ENCODE results near the gene FRRS1.

FRRS1 gene

GRCh38 chr1:99738858-99739465, 27.5 kb downstream of the FRRS1 start:
- DNase-seq (ENCODE audit: low spot score): no peak
- in situ Hi-C loops (cut with MboI; ENCODE audit: low sequenced_read_pairs, unreplicated experiment): no loop called here
- TF ChIP-seq CTCF (IDR thresholded peaks at IDR 0.05; ENCODE audit: borderline replicate concordance, control extremely low read depth, extremely low read depth, insufficient read depth, missing control alignments): no peak

GRCh38 chr1:99737016-99737415, 29.4 kb downstream of the FRRS1 start:
- in situ Hi-C loops (cut with MboI; ENCODE audit: low sequenced_read_pairs, unreplicated experiment): no loop called here
- DNase-seq (ENCODE audit: low spot score): no peak
- TF ChIP-seq CTCF (IDR thresholded peaks at IDR 0.05; ENCODE audit: borderline replicate concordance, control extremely low read depth, extremely low read depth, insufficient read depth, missing control alignments): no peak

DNA sequence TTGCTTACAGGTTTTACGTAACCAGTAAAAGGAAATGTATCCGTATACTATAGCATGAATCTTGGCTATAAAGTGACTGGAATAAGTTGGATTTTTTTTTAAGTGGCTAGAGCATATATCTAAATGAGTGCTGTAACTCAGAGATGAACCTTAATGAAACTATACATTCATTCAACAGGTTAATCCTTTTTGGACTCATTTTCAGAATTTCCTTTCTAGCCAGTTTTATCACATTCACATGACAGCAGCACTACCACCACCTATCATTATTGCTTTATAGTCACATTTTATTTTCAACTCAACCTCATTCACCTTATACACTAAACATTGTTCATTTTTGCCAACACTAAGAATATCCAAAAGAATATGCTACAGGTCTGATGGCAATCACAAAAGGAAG, 30.6 kb downstream of the FRRS1 start:
- no peak for DNase-seq (ENCODE audit: low spot score)
- TF ChIP-seq CTCF (IDR thresholded peaks at IDR 0.05; ENCODE audit: borderline replicate concordance, control extremely low read depth, extremely low read depth, insufficient read depth, missing control alignments): no peak
- in situ Hi-C loops (cut with MboI; ENCODE audit: low sequenced_read_pairs, unreplicated experiment): no loop called here

DNA sequence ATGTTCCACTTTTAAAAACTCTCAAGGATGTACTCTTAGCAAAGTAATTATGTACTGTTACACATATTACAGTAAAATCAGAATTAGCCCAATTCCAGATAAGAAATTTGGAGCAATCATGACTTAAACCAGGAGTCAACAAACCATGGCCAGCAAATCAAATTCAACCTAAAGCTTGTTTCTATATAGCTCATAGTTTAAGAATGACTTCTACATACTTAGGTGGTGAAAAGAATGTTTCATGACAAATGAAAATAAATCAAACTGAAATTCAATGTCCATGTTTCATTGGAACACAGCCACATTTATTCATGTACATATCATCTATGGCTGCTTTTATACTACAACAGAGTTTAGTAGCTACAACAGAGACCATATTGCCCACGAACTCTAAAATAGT, 35.1 kb downstream of the FRRS1 start:
- in situ Hi-C loops (cut with MboI; ENCODE audit: low sequenced_read_pairs, unreplicated experiment): no loop called here
- DNase-seq (ENCODE audit: low spot score): no peak
- no peak for TF ChIP-seq CTCF (IDR thresholded peaks at IDR 0.05; ENCODE audit: borderline replicate concordance, control extremely low read depth, extremely low read depth, insufficient read depth, missing control alignments)

DNA sequence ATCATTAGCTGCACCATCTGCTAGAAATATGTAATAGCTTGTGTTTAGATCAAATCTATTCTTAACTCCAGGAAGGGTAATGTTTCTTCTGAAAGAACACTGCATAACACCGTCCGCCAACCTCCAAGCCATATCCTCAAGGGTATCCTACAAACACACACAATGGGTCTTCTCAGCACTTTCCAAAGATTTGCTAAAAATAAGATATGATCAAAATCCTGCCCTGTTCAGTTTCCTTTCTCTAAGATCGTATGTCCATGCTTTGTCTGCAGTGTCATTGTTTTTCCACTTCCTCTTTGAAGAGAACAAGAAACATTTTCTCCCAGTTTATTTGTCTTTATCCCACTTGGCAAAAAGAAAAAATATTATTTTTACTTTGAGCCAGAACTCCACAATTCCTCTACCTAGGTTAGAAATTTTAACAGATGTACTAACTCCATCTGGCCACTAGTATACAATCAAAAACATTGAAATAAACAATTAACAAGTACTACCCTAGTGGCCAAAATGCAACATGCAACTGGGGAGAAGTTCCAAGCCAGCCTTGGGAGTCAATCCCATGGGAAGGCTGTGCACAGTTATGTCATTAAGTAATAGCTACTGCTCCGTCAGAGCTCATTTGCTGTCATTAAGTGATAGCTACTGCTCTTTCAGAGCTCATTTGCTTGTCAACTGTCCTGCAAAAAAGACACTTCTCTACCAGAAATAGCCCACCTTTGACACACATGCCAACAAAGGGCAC, 37.8 kb downstream of the FRRS1 start:
- in situ Hi-C loops (cut with MboI; ENCODE audit: low sequenced_read_pairs, unreplicated experiment): no loop called here
- TF ChIP-seq CTCF (IDR thresholded peaks at IDR 0.05; ENCODE audit: borderline replicate concordance, control extremely low read depth, extremely low read depth, insufficient read depth, missing control alignments): no peak
- DNase-seq (ENCODE audit: low spot score): no peak

DNA sequence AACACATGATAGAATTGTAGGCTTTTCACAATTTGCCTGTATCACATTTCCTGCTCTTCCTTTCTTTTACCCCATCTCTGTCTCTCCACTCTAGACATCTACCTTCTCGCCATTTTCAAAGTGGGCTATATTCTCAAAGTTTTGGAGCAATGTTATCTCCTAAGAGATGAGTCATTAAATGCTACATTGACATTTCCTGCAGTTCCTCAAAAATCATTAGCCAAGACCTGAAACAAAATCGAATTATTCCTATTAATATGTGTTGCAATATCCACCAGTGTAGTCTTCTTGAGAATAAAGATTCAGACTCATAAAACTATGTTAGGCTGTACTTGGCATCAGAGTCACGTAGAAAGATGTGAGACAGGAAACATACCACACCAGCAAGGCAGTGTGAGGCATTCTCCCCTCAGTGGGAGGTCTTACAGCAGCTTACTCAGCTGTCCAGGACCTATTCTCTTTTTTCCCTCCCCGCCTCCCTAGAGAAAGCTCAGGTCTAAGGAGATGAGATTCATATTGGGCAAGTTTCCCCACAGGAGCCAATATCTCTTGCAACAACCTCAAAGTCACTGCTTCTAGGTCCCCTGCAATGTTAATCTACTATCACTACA, 38.8 kb downstream of the FRRS1 start:
- in situ Hi-C loops (cut with MboI; ENCODE audit: low sequenced_read_pairs, unreplicated experiment): no loop called here

More for the DNA sequence above, 38.8 kb downstream of the FRRS1 start:
- no peak for TF ChIP-seq CTCF (IDR thresholded peaks at IDR 0.05; ENCODE audit: borderline replicate concordance, control extremely low read depth, extremely low read depth, insufficient read depth, missing control alignments)
- DNase-seq (ENCODE audit: low spot score): no peak
